AG09319 (cell line): ENCODE measurements around the gene IQSEC3.

Experiments
- DNase-seq: peaks from one replicate; pipeline ENCODE4 v3.0.0-alpha.2; 2010; ENCODE audit warnings: low read depth; ENCODE audit errors: extremely low read depth
- TF ChIP-seq, protein P1 (sequence below): IDR thresholded peaks from 2 replicates; pipeline ENCODE4 v1.5.1; 2011; ENCODE audit warnings: low read depth, mild to moderate bottlenecking, inconsistent platforms, low read length, moderate library complexity

The IQSEC3 gene

GRCh38 chr12:188910-189621 is 122.5 kb downstream of the IQSEC3 start:
- no peak for DNase-seq

GRCh38 chr12:189622-189962 is 123.0 kb downstream of the IQSEC3 start:
- no peak for DNase-seq
- TF ChIP-seq, protein P1, sequence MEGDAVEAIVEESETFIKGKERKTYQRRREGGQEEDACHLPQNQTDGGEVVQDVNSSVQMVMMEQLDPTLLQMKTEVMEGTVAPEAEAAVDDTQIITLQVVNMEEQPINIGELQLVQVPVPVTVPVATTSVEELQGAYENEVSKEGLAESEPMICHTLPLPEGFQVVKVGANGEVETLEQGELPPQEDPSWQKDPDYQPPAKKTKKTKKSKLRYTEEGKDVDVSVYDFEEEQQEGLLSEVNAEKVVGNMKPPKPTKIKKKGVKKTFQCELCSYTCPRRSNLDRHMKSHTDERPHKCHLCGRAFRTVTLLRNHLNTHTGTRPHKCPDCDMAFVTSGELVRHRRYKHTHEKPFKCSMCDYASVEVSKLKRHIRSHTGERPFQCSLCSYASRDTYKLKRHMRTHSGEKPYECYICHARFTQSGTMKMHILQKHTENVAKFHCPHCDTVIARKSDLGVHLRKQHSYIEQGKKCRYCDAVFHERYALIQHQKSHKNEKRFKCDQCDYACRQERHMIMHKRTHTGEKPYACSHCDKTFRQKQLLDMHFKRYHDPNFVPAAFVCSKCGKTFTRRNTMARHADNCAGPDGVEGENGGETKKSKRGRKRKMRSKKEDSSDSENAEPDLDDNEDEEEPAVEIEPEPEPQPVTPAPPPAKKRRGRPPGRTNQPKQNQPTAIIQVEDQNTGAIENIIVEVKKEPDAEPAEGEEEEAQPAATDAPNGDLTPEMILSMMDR: no peak

More at GRCh38 chr12:188910-189621, 122.5 kb downstream of the IQSEC3 start:
- TF ChIP-seq, protein P1: peak; percentile 54

- TF ChIP-seq, protein P1: no peak
- no peak for DNase-seq
Measured at GRCh38 chr12:190881-191280, 124.3 kb downstream of the IQSEC3 start.

DNA sequence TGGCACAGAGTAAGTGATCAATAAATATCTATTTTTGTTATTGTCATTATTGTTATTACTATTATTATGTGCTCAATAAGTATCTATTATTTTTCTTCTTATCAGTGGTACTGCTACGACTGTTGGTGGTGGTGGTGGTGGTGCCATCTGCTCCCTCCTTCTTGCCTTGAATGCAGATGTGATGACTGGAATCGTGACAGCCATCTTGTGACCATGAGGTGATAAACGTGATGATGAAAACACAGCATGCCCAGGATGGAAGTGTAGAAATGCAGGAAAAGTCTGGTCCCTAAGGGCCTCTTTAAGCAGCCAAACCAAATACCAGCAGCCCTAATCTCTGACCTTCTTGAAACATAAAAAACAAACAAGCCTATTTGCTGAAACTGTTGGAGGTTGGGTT is 125.0 kb downstream of the IQSEC3 start:
- TF ChIP-seq, protein P1: no peak
- DNase-seq: no peak

- no peak for DNase-seq
- TF ChIP-seq, protein P1: no peak
Measured at GRCh38 chr12:193261-193660, 126.7 kb downstream of the IQSEC3 start.

DNA sequence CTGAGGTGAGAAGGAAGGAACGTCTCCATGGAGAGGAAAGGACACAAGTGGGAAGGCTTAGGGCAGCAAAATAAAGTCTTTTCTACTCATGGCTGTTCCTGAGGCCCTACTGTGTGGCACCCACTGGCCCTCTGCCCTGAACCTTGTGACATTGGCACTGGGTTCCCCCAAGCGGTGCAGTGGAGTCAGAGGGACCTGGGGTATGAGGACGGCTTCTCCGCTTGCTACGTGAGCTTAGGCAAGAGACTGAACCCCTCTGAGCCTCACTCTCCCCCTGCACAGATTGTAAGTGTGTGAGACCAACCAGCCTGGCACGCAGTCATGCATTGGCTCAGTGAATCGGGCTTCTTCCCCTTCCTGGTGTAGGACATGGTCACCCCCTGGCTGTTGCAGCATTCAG is 127.7 kb downstream of the IQSEC3 start:
- TF ChIP-seq, protein P1: no peak
- no peak for DNase-seq

DNA sequence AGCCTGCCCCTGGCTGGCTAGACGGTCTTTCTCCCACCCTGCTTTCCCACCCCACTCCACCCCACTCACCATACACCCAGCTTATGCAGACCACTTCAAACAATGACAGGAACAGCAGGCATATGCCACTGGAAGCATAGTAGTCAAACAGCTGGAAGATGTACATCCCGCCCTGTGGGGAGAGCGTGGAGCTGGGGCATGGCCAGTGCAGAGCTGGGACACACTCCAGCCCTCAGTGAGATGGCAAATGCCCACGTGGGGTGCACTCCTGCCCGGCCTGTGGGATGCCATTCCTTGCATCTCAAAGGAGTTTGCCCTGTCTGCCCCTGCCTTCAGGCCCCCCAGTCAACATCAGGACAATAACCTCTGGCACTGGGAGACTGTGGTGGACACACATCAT is 128.6 kb downstream of the IQSEC3 start:
- TF ChIP-seq, protein P1: no peak
- no peak for DNase-seq
